HepG2 (cell line): Measurements from ENCODE around the gene GRIN3A. TPM values are rescaled to one million over a fixed set of nuclear protein-coding genes. Genes with fewer than 3 reads are reported as not detected.

Experiments used
- ATAC-seq: fragments of 200-7000 bp; cut with Tn5 transposase; 3 replicates; pipeline ENCODE4 v1.9.1; 2020; ENCODE audit warnings: mild to moderate bottlenecking, moderate library complexity
- BruUV-seq: library from RNA; stranded (reverse); fragments of 400-500 nt; replicated peaks from 2 replicates; lab custom pipeline; 2021; lab: Mats Ljungman, UMichigan
- CTCF ChIA-PET: fragments of 300-600 bp; formaldehyde crosslinking; extraction: SDS; loops from one replicate; lab custom pipeline; 2021; ENCODE audit warnings: low total read pairs, inconsistent platforms, low intra/inter-chr PET ratio; lab: Yijun Ruan, JAX
- POLR2A ChIA-PET: fragments of 350-600 bp; sonication (Branson Sonifier 250); formaldehyde crosslinking; loops from one replicate; lab custom pipeline; 2020; ENCODE audit warnings: antibody characterized with exemption, inconsistent platforms; lab: Yijun Ruan, JAX
- DNase-seq: peaks from one replicate; pipeline ENCODE4 v3.0.0-alpha.2; 2015; ENCODE audit warnings: low spot score
- FAIRE-seq: peaks from 3 replicates; lab custom pipeline; 2011; peaks lifted over from hg19 to GRCh38; lab: Jason Lieb, UNC
- H2AFZ ChIP-seq: one replicate; pipeline ENCODE4 v1.6.1; 2011; ENCODE audit warnings: low read length, inconsistent platforms
- H3K27ac ChIP-seq: fragments of 300-600 bp; 3 replicates; pipeline ENCODE4 v1.8.0; 2011; ENCODE audit warnings: mixed run types, mild to moderate bottlenecking, mixed read lengths, low read length, inconsistent platforms; ENCODE audit not compliant: insufficient read depth; ENCODE audit errors: extremely low read length
- H3K27me3 ChIP-seq, 2 experiments: fragments of 200-600 bp in 1 of 2; 2 replicates in 1 of 2; 3 replicates in 1 of 2; pipeline versions ENCODE4 v1.6.0 to v1.8.0; 2011; ENCODE audit warnings: low read length in 2 of 2, mild to moderate bottlenecking in 2 of 2, moderate library complexity in 2 of 2, inconsistent platforms in 1 of 2; ENCODE audit not compliant: insufficient read depth in 2 of 2, control insufficient read depth in 1 of 2
- H3K36me3 ChIP-seq, 2 experiments: fragments of 200-600 bp in 1 of 2; replicated peaks in 1 of 2; 2 replicates in 1 of 2; 3 replicates in 1 of 2; pipeline versions ENCODE4 v1.5.1 to v1.8.0; 2011; ENCODE audit warnings: low read length in 2 of 2, inconsistent platforms in 1 of 2; ENCODE audit not compliant: insufficient read depth in 2 of 2, control insufficient read depth in 1 of 2
- H3K4me1 ChIP-seq: 2 replicates; pipeline ENCODE4 v1.5.1; 2012; ENCODE audit warnings: low read length, inconsistent platforms; ENCODE audit not compliant: insufficient read depth
- H3K4me2 ChIP-seq: 2 replicates; pipeline ENCODE4 v1.6.0; 2011; ENCODE audit warnings: low read depth, low read length, inconsistent platforms
- H3K4me3 ChIP-seq, 3 experiments: fragments of 200-600 bp in 1 of 3; sonication (generic), shearing (Covaris generic) in 1 of 3; replicated peaks in 1 of 3; 2 replicates each; pipeline ENCODE4 v1.5.1; 2011 to 2016; ENCODE audit warnings: low read length in 3 of 3, inconsistent platforms in 2 of 3, low read depth in 2 of 3, mild to moderate bottlenecking in 2 of 3, control low read depth in 1 of 3, mixed read lengths in 1 of 3; ENCODE audit not compliant: insufficient read depth in 1 of 3
- H3K79me2 ChIP-seq: one replicate; pipeline ENCODE4 v1.6.1; 2011; ENCODE audit warnings: low read length, inconsistent platforms; ENCODE audit not compliant: insufficient read depth
- H3K9ac ChIP-seq: 2 replicates; pipeline ENCODE4 v1.6.0; 2011; ENCODE audit warnings: mild to moderate bottlenecking, low read depth, low read length, inconsistent platforms; ENCODE audit not compliant: insufficient read depth
- H3K9me3 ChIP-seq: 2 replicates; pipeline ENCODE4 v1.5.1; 2012; ENCODE audit warnings: mild to moderate bottlenecking, low read length
- H4K20me1 ChIP-seq: 2 replicates; pipeline ENCODE4 v1.6.0; 2011; ENCODE audit warnings: inconsistent platforms, mild to moderate bottlenecking, low read length, moderate library complexity; ENCODE audit not compliant: insufficient read depth
- CC2D1A ChIP-seq: sonication (generic); formaldehyde crosslinking; IDR thresholded peaks from 2 replicates; pipeline ENCODE4 v1.8.1; 2023; ENCODE audit warnings: mild to moderate bottlenecking, missing genetic modification reagents
- CHCHD3 ChIP-seq: sonication (generic); formaldehyde crosslinking; IDR thresholded peaks from 2 replicates; pipeline ENCODE4 v1.8.0; 2022; ENCODE audit warnings: mild to moderate bottlenecking, missing genetic modification reagents, moderate library complexity
- CREBL2 ChIP-seq: sonication (generic); formaldehyde crosslinking; IDR thresholded peaks from 2 replicates; pipeline ENCODE4 v1.8.1; 2023; ENCODE audit warnings: missing genetic modification reagents, mild to moderate bottlenecking, borderline replicate concordance
- FOXO1 ChIP-seq: sonication (generic); formaldehyde crosslinking; IDR thresholded peaks from 2 replicates; pipeline ENCODE4 v1.4.0; 2020; ENCODE audit warnings: missing genetic modification reagents
- KAT8 ChIP-seq: IDR thresholded peaks from 2 replicates; pipeline ENCODE4 v1.6.1; 2016; ENCODE audit warnings: missing genetic modification reagents, missing compliant biosample characterization
- MAFG ChIP-seq: sonication (generic); formaldehyde crosslinking; IDR thresholded peaks from 2 replicates; pipeline ENCODE4 v1.5.1; 2020; ENCODE audit warnings: mild to moderate bottlenecking, missing genetic modification reagents
- NKX3-1 ChIP-seq: sonication (generic); formaldehyde crosslinking; IDR thresholded peaks from 2 replicates; pipeline ENCODE4 v1.5.0; 2020; ENCODE audit warnings: missing genetic modification reagents
- ZNF18 ChIP-seq: sonication (generic); formaldehyde crosslinking; IDR thresholded peaks from 2 replicates; pipeline ENCODE4 v1.8.0; 2022; ENCODE audit warnings: mild to moderate bottlenecking, missing genetic modification reagents; ENCODE audit not compliant: insufficient replicate concordance
- ZNF280B ChIP-seq: sonication (generic); formaldehyde crosslinking; IDR thresholded peaks from 2 replicates; pipeline ENCODE4 v1.5.0; 2020; ENCODE audit warnings: missing genetic modification reagents, mild to moderate bottlenecking, borderline replicate concordance
- ZNF337 ChIP-seq: sonication (generic); formaldehyde crosslinking; IDR thresholded peaks from 2 replicates; pipeline ENCODE4 v1.5.1; 2020; ENCODE audit warnings: missing genetic modification reagents, low read depth, mild to moderate bottlenecking, borderline replicate concordance
- ZNF564 ChIP-seq: sonication (generic); formaldehyde crosslinking; IDR thresholded peaks from 2 replicates; pipeline ENCODE4 v1.8.1; 2023; ENCODE audit warnings: mild to moderate bottlenecking, missing genetic modification reagents
- ZNF569 ChIP-seq: sonication (generic); formaldehyde crosslinking; IDR thresholded peaks from 2 replicates; pipeline ENCODE4 v1.5.0; 2020; ENCODE audit warnings: mild to moderate bottlenecking, missing genetic modification reagents, moderate library complexity, borderline replicate concordance
- ZNF660 ChIP-seq: sonication (generic); formaldehyde crosslinking; IDR thresholded peaks from 2 replicates; pipeline ENCODE4 v1.5.1; 2020; ENCODE audit warnings: mild to moderate bottlenecking, low read depth, missing genetic modification reagents, borderline replicate concordance
- ZNF775 ChIP-seq: sonication (generic); formaldehyde crosslinking; IDR thresholded peaks from 2 replicates; pipeline ENCODE4 v1.4.0; 2020; ENCODE audit warnings: missing genetic modification reagents, mild to moderate bottlenecking, moderate library complexity, borderline replicate concordance
- WGBS: methylation state at CpG from one replicate; pipeline ENCODE4 v1.1.6; 2017; ENCODE audit warnings: low lambda C conversion rate; 5-methylcytosine and 5-hydroxymethylcytosine counted together
- in situ Hi-C: cut with HindIII; loops from 2 replicates; pipeline ENCODE4 v1.10.0; 2017; ENCODE audit warnings: low pct_unique_long_range_greater_than_20kb; ENCODE audit not compliant: extremely low pct_ligation_motif_present
- intact Hi-C: fragments of 100-400 bp; cut with micrococcal nuclease; formaldehyde crosslinking; loops from one replicate; pipeline ENCODE4 v1.10.0; 2022; ENCODE audit not compliant: unreplicated experiment
- polyA plus RNA-seq, 8 experiments: library from polyadenylated mRNA; depleted of rRNA in 3 of 8; stranded (reverse) in 7 of 8; unstranded in 1 of 8; fragments of >200 nt; fragmentation: Illumina TruSeq in 4 of 8; extraction: Trizol in 4 of 8; gene quantifications; 2 replicates each; pipeline versions ENCODE4 v1.2.1 to v1.2.3, GENCODE V29; 2011 to 2016; ENCODE audit warnings: low read depth in 4 of 8, missing spikeins in 1 of 8, mixed read lengths in 1 of 8; ENCODE audit not compliant: insufficient read depth in 1 of 8
- total RNA-seq, 5 experiments: library from RNA; depleted of rRNA; stranded (reverse); fragments of >200 nt; fragmentation: Illumina TruSeq; extraction: Trizol; gene quantifications; 2 replicates each; pipeline ENCODE4 v1.2.3, GENCODE V29; 2016; ENCODE audit warnings: low read depth in 1 of 5

The GRIN3A gene
- total and polyA plus RNA-seq, 2 of the 13 experiments (the other 11 are each of a cell fraction or from before 2014, with no cell fraction given), result not detected

GRCh38 chr9:101706997-101707396 lies 31.4 kb downstream of the GRIN3A start:
- TF ChIP-seq ZNF660 (CRISPR knock-in tag) (no peak), ZNF564 (CRISPR knock-in tag) (no peak), MAFG (CRISPR knock-in tag) (no peak), KAT8 (CRISPR knock-in tag) (no peak), ZNF337 (CRISPR knock-in tag) (no peak), FOXO1 (CRISPR knock-in tag) (no peak), ZNF569 (no peak), ZNF18 (CRISPR knock-in tag) (no peak), NKX3-1 (no peak), ZNF280B (no peak), CHCHD3 (no peak), ZNF775 (CRISPR knock-in tag) (no peak), CC2D1A (CRISPR knock-in tag) (no peak), CREBL2 (no peak)
- Histone ChIP-seq H4K20me1 (no peaks in the 10 kb centered on the region), H3K79me2 (no peaks in the 10 kb centered on the region), H3K36me3 (no peaks in the 10 kb centered on the region), H3K9ac (no peak overlapping the region), H2AFZ (no peak overlapping the region), H3K4me3 (no peak overlapping the region), H3K9me3 (no peaks in the 10 kb centered on the region), H3K4me1 (no peaks in the 10 kb centered on the region), H3K27me3 (no peaks in the 10 kb centered on the region), H3K4me2 (no peak overlapping the region), H3K27ac (no peak overlapping the region)
- BruUV-seq, result no TSS peak
- POLR2A ChIA-PET, result no interaction called here
- in situ Hi-C loops, result no loop called here
- DNase-seq, result no peak
- ATAC-seq, result no peak
- intact Hi-C loops, result no loop called here
- FAIRE-seq, result no peak
- CTCF ChIA-PET, result no interaction called here
- 0% methylated on average over 2 of the region's 2 CpGs for WGBS
